Esophagus muscularis mucosa (tissue), 4 donors: ENCODE data around the gene PRDM7.

Experiments
- EP300 ChIP-seq: sonication (generic); formaldehyde crosslinking; IDR thresholded peaks from one replicate; pipeline ENCODE4 v1.6.1; 2017; ENCODE audit warnings: antibody characterized with exemption
- POLR2A ChIP-seq: fragments of 450-650 bp; IDR thresholded peaks from one replicate; pipeline ENCODE4 v1.6.1; 2017; ENCODE audit warnings: antibody characterized with exemption, moderate library complexity, mild to moderate bottlenecking, low read depth
- POLR2AphosphoS5 ChIP-seq, 2 donors: sonication (generic); formaldehyde crosslinking; IDR thresholded peaks; one replicate each; pipeline ENCODE4 v1.6.1; 2017; ENCODE audit warnings: antibody characterized with exemption in 2 of 2
- TF ChIP-seq, protein P1 (sequence below), 3 experiments: fragments of 200-600 bp in 2 of 3; fragments of 450-650 bp in 1 of 3; sonication (generic) in 2 of 3; IDR thresholded peaks; one replicate each; pipeline ENCODE4 v1.5.1; 2017 to 2019; ENCODE audit warnings: antibody characterized with exemption in 3 of 3, mild to moderate bottlenecking in 2 of 3, moderate library complexity in 1 of 3

DNA sequence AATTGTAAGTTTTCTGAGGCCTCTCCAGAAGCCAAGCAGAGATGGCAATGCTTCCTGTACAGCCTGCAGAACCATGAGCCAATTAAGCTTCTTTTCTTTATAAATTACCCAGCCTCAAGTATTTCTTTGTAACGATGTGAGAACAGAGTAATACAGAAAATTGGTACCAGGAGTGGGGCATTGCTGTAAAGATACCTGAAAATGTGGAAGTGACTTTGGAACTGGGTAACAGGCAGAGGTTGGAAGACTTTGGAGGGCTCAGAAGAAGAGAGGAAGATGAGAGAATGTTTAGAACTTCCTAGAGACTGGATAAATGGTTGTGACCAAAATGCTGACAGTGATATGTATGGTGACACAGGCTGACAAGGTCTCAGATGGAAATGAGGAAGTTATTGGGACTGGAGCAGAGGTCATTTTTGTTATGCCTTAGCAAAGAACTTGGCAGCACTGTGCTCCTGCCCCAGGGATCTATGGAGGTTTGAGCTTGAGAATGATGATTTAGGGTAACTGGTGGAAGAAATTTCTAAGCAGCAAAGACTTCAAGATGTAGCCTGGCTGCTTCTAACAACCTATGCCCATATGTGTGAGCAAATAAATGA is 23.1 kb downstream of the PRDM7 start:
- TF ChIP-seq EP300 (no peak), POLR2AphosphoS5 (IDR thresholded peaks at IDR 0.05) (no peak), POLR2A (no peak)
- TF ChIP-seq, protein P1, sequence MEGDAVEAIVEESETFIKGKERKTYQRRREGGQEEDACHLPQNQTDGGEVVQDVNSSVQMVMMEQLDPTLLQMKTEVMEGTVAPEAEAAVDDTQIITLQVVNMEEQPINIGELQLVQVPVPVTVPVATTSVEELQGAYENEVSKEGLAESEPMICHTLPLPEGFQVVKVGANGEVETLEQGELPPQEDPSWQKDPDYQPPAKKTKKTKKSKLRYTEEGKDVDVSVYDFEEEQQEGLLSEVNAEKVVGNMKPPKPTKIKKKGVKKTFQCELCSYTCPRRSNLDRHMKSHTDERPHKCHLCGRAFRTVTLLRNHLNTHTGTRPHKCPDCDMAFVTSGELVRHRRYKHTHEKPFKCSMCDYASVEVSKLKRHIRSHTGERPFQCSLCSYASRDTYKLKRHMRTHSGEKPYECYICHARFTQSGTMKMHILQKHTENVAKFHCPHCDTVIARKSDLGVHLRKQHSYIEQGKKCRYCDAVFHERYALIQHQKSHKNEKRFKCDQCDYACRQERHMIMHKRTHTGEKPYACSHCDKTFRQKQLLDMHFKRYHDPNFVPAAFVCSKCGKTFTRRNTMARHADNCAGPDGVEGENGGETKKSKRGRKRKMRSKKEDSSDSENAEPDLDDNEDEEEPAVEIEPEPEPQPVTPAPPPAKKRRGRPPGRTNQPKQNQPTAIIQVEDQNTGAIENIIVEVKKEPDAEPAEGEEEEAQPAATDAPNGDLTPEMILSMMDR (IDR thresholded peaks at IDR 0.05), result no peak
